Left ventricle myocardium inferior (tissue), 1 donor: ENCODE data around the gene CREG1. TPM values are rescaled to one million over a fixed set of nuclear protein-coding genes. Genes with fewer than 3 reads are reported as not detected.

ENCODE experiments used
- DNase-seq: peaks from one replicate; pipeline ENCODE4 v3.0.0-alpha.2; 2020
- H3K27ac ChIP-seq: fragments of 200-600 bp; replicated peaks from 2 replicates; pipeline ENCODE4 v1.8.0; 2021
- H3K27me3 ChIP-seq: fragments of 200-600 bp; 2 replicates; pipeline ENCODE4 v1.8.0; 2021; ENCODE audit warnings: low read depth
- H3K36me3 ChIP-seq: fragments of 200-600 bp; 2 replicates; pipeline ENCODE4 v1.8.0; 2021
- H3K4me1 ChIP-seq: fragments of 200-600 bp; 2 replicates; pipeline ENCODE4 v1.8.0; 2021
- H3K4me3 ChIP-seq: fragments of 200-600 bp; 2 replicates; pipeline ENCODE4 v1.8.0; 2021; ENCODE audit warnings: mild to moderate bottlenecking, moderate library complexity
- H3K9me3 ChIP-seq: fragments of 200-600 bp; replicated peaks from 2 replicates; pipeline ENCODE4 v1.8.0; 2021
- intact Hi-C: fragments of 100-400 bp; cut with micrococcal nuclease; formaldehyde crosslinking; loops from one replicate; pipeline ENCODE4 v1.11.0; 2022
- long read RNA-seq: library from polyadenylated mRNA; unstranded; transcript quantifications from one replicate; pipeline ENCODE4 v2.0.0, GENCODE V29; 2021
- total RNA-seq: library from RNA; stranded (reverse); fragmentation: NEBNext Ultra II Directional; extraction: Animal tissue kit (Norgen Biotek cat#: 25700); gene quantifications from one replicate; pipeline ENCODE4 v1.2.1, GENCODE V29; 2021
- TF ChIP-seq, protein P1 (sequence below): fragments of 200-600 bp; IDR thresholded peaks from 2 replicates; pipeline ENCODE4 v1.8.0; 2021; ENCODE audit warnings: antibody characterized with exemption, mild to moderate bottlenecking, borderline replicate concordance
- donor health status: DM: no; HTN: yes; CAD: no; lungs with severe emphysema.

CREG1 gene
- total RNA-seq: 81.3 TPM
- long read RNA-seq, transcript CREG1-201 (4 exons, 1,974 nt): major isoform, 274 of 280 reads
- long read RNA-seq, partial matches to known transcripts: 0 of 280 reads
- long read RNA-seq, other reads (novel, unspliced or antisense): 6 of 280 reads

DNA sequence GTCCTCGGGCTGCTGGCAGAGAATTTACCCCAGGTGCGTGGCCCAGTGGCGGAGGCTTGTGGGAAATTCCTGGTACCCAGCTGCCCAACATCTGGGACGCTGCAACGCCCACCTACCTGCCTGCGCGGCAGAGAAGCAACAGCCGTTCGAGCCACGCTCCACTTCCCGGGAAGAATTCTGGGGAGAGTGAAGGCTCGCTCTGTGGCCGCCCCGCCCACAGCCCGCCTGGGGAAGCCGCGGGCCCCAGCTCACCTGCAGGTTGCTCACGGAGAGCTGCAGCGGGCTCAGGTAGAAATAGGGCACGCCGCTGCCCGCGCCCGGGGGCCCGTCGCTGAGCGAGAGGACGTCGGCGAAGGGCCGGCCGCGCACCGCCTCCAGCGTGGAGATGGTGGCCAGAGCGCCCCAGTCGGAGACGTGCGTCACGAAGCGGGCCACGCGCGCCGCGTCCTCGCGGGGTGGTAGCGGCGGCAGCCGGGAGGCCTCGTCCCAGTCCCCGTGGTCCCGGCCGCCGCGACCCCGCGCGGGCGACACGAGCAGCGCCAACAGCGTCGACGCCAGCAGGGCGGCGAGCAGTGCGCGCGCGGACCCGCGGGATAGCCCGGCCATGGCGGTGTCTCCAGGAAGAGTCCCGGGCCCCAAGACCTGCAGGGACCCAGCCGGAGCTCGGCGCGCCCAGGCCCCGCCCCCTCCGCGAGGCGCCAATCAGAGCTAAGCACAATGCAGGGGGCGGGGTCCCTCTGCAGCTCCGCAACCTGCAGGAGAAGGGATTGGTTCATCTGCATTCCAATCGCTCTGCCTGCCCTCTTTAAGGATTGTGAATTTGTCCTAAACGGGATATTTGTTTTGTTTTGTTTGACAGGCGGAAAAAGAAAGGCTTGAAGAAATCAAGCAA lies at the start of gene CREG1:
Gene CREG1 (minus strand): TSS at position 627 of the 892 bp plus-strand sequence.
- Histone ChIP-seq H3K36me3 (no peaks in the 10 kb centered on the region), H3K9me3 (no peaks in the 10 kb centered on the region), H3K27ac (peak within 1 kb of the TSS; percentile 91), H3K27me3 (no peaks in the 10 kb centered on the region), H3K4me1 (peaks cover 49% of the 10 kb centered on the region), H3K4me3 (peak within 1 kb of the TSS; percentile 71)
- DNase-seq: peak; percentile 95
- intact Hi-C loops: no loop called here
- TF ChIP-seq, protein P1, sequence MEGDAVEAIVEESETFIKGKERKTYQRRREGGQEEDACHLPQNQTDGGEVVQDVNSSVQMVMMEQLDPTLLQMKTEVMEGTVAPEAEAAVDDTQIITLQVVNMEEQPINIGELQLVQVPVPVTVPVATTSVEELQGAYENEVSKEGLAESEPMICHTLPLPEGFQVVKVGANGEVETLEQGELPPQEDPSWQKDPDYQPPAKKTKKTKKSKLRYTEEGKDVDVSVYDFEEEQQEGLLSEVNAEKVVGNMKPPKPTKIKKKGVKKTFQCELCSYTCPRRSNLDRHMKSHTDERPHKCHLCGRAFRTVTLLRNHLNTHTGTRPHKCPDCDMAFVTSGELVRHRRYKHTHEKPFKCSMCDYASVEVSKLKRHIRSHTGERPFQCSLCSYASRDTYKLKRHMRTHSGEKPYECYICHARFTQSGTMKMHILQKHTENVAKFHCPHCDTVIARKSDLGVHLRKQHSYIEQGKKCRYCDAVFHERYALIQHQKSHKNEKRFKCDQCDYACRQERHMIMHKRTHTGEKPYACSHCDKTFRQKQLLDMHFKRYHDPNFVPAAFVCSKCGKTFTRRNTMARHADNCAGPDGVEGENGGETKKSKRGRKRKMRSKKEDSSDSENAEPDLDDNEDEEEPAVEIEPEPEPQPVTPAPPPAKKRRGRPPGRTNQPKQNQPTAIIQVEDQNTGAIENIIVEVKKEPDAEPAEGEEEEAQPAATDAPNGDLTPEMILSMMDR: no peak

DNA sequence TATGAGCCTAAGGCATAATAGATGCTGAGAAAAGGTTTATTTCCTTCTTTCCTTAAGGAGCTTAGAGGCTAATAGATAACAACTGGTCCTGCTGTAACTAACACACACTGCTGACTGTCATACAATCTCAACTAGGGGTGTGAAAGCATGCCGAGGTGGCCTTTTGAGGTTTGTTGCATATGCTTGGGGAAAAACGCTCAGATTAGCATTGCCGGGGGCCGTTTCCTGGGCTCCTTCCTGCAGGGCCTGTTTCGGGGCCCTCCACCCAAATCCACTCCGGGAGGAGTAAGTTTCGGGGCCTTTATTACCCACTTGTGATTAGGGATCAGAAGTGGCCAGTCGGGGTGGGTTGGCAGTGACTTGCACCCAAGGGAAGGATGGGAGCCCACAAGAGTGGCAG lies 49.3 kb upstream of the CREG1 start:
- intact Hi-C loops: loop anchor here (2.0 to 10.0 kb wide), 2 partner anchors 84 to 202 kb away; no protein-coding TSS in a partner anchor
- H3K27ac ChIP-seq: no peak overlapping the region
- peaks cover 6% of the 10 kb centered on the region for H3K36me3 ChIP-seq
- TF ChIP-seq, protein P1: no peak
- DNase-seq: no peak
- no peak overlapping the region for H3K4me3 ChIP-seq
- peaks cover 35% of the 10 kb centered on the region for H3K4me1 ChIP-seq
- H3K27me3 ChIP-seq: no peaks in the 10 kb centered on the region
- peaks cover 12% of the 10 kb centered on the region for H3K9me3 ChIP-seq

DNA sequence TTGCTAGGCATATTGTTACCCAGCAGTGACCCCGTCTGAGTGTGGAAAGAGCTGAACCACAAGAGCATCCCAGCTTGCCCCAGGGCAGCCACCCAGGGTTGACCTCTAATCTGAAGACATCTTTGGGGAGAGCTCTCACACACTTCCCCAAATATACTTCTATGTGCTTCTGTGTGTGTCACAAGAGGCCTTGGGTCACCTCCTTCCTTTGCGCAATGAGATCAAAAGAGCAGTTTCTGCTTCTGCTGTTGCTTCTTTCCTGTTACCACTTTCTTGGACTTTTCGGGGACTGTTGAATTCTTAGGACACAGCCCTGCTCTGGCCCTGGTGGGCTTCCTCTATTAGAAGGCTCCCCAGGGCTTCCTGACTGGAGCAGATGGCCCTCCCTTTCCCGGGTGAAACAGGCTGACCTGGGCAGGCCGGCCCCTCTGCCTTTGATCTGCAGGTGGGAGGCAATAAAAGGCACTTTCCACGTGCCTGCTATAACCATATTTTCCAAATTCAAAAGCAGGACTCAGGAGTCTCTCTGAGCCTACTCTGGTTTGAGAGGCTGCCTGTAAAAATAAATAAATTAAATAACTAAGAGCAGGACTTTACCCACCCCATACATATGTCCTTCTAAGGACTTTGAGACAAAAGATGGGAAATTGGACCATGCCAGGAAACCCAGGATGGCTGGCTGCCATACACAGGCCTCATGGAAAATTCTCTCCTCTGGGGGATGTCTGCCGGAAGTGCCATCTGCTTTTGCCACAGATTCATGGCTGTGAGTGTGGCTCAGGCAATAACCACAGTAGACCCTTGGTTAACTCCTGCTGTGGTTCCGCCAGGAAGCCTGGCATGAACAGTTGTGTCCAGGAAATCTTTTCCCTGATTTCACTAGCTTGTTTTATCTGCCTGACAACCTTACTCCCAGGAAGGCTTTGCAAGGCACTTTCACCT lies 48.2 kb upstream of the CREG1 start:
- TF ChIP-seq, protein P1: no peak
- Histone ChIP-seq H3K9me3 (peaks cover under 1% of the 10 kb centered on the region), H3K36me3 (no peaks in the 10 kb centered on the region), H3K4me3 (no peak overlapping the region), H3K27ac (peak overlapping the region; percentile 65), H3K4me1 (peaks cover 35% of the 10 kb centered on the region), H3K27me3 (no peaks in the 10 kb centered on the region)
- intact Hi-C loops: loop anchor here (2.0 to 10.0 kb wide), 2 partner anchors 85 to 203 kb away; no protein-coding TSS in a partner anchor
- peak; percentile 40 for DNase-seq

DNA sequence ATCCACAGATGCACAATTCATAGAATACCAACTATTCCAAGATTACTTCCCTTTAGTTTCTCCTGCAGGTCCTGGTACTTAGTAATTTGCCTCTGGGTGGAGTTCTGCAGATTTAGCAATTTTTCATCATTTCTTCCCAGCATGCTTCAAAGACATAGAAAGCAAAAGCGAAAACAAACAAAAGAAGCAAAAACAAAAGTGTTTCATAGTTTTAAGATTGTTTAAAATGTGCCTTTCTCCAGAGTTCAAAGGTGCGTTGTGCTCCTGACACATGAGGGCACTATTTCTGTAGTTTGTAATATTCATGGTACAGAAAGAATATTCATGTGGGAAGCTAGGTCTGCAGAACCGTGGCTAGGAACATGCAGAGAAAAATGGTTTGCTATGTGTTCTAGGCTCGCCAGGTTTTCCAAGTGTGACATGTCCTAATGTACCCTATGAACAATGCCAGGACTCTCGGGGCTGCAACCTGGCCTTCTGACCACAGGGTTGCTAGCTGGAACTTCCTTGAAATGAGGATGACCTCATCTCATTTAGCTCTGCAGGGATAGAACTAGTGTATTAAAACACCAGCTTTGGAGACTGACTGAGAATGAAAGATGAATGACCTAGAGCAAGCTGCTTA lies 46.5 kb upstream of the CREG1 start:
- H3K27ac ChIP-seq: peak overlapping the region; percentile 65
- intact Hi-C loops: loop anchor here (10.0 kb wide), 1 partner anchor 205 kb away; no protein-coding TSS in a partner anchor

More for the DNA sequence above, 46.5 kb upstream of the CREG1 start:
- peak; percentile 33 for DNase-seq
- H3K4me3 ChIP-seq: peak overlapping the region; percentile 7
- peaks cover 35% of the 10 kb centered on the region for H3K4me1 ChIP-seq
- no peaks in the 10 kb centered on the region for H3K36me3 ChIP-seq
- TF ChIP-seq, protein P1: peak; percentile 77
- no peaks in the 10 kb centered on the region for H3K27me3 ChIP-seq
- H3K9me3 ChIP-seq: no peaks in the 10 kb centered on the region
